ENCODE results near the gene GNB3. TPM values are rescaled to one million over a fixed set of nuclear protein-coding genes. Genes with fewer than 3 reads are reported as not detected.

The GNB3 gene
- total RNA-seq, 2 donors from 2014 or later: 0.83 to 1.5 TPM

- no peak for DNase-seq (ENCODE audit: low spot score)
- peak within 1 kb of the TSS; percentile 84 to 91 for H3K27ac ChIP-seq
- H3K27me3 ChIP-seq: no peaks in the 10 kb centered on the region
- H3K4me1 ChIP-seq: peaks cover 0 to 39% of the 10 kb centered on the region in 2 donors
- TF ChIP-seq CTCF (IDR thresholded peaks at IDR 0.05): no peak
- no peaks in the 10 kb centered on the region for H3K9me3 ChIP-seq
- H3K36me3 ChIP-seq: peaks cover under 1% of the 10 kb centered on the region
- peak within 1 kb of the TSS; percentile 75 to 83 for H3K4me3 ChIP-seq
These were observed 12.5 kb upstream of the GNB3 start, which contains the start of gene P3H3 for GRCh38 chr12:6827982-6828780. P3H3 (plus strand) TSS chr12:6828407; CDS start chr12:6828441, 34 bp downstream.

- peak overlapping the region; percentile 75 to 83 for H3K4me3 ChIP-seq
- H3K27ac ChIP-seq: peak overlapping the region; percentile 84 to 91
- TF ChIP-seq CTCF (IDR thresholded peaks at IDR 0.05): no peak
- no peaks in the 10 kb centered on the region for H3K9me3 ChIP-seq
- no peak for DNase-seq (ENCODE audit: low spot score)
- peaks cover 0 to 39% of the 10 kb centered on the region in 2 donors for H3K4me1 ChIP-seq
- no peaks in the 10 kb centered on the region for H3K27me3 ChIP-seq
- H3K36me3 ChIP-seq: peaks cover 8% of the 10 kb centered on the region
These were observed 11.8 kb upstream of the GNB3 start for GRCh38 chr12:6828781-6829535.

- Histone ChIP-seq H3K27me3 (no peaks in the 10 kb centered on the region), H3K4me1 (peaks cover 0 to 39% of the 10 kb centered on the region in 2 donors), H3K27ac (peak overlapping the region; percentile 84 to 91), H3K9me3 (no peaks in the 10 kb centered on the region), H3K4me3 (peak overlapping the region; percentile 75 to 83), H3K36me3 (peaks cover 8% of the 10 kb centered on the region)
- no peak for DNase-seq (ENCODE audit: low spot score)
- no peak for TF ChIP-seq CTCF (IDR thresholded peaks at IDR 0.05)
These were observed 11.0 kb upstream of the GNB3 start for GRCh38 chr12:6829536-6830220.

- H3K4me1 ChIP-seq: peaks cover 0 to 33% of the 10 kb centered on the region in 2 donors
- peaks cover 8% of the 10 kb centered on the region for H3K36me3 ChIP-seq
- no peak overlapping the region for H3K4me3 ChIP-seq
- TF ChIP-seq CTCF (IDR thresholded peaks at IDR 0.05): no peak
- H3K27me3 ChIP-seq: no peaks in the 10 kb centered on the region
- no peak for DNase-seq (ENCODE audit: low spot score)
- peak overlapping the region in 1 of 2 donors; percentile 84 for H3K27ac ChIP-seq
- no peaks in the 10 kb centered on the region for H3K9me3 ChIP-seq
These were observed 10.3 kb upstream of the GNB3 start for GRCh38 chr12:6830286-6830890.

- no peaks in the 10 kb centered on the region for H3K9me3 ChIP-seq
- no peak for DNase-seq (ENCODE audit: low spot score)
- H3K4me3 ChIP-seq: no peak overlapping the region
- no peak for TF ChIP-seq CTCF (IDR thresholded peaks at IDR 0.05)
- no peak overlapping the region for H3K27ac ChIP-seq
- H3K27me3 ChIP-seq: no peaks in the 10 kb centered on the region
- peaks cover 12% of the 10 kb centered on the region for H3K36me3 ChIP-seq
- H3K4me1 ChIP-seq: peaks cover 0 to 33% of the 10 kb centered on the region in 2 donors
These were observed 9.7 kb upstream of the GNB3 start for GRCh38 chr12:6830999-6831398.

All from right atrium auricular region (tissue), 2 donors.